Measurements from ENCODE around the gene KRTAP5-7. TPM values are rescaled to one million over a fixed set of nuclear protein-coding genes. Genes with fewer than 3 reads are reported as not detected.

KRTAP5-7 gene
- polyA plus RNA-seq, 1 of the 3 experiments (the other 2 are of a cell fraction): 0.07 TPM

GRCh38 chr11:71554996-71555395, 27.9 kb downstream of the KRTAP5-7 start:
- WGBS (ENCODE audit: low lambda C conversion rate): no CpG with 5 or more reads among the region's 6 CpGs
- H3K27me3 ChIP-seq (ENCODE audit: insufficient read depth): no peaks in the 10 kb centered on the region
- H3K9ac ChIP-seq: no peak overlapping the region
- no peaks in the 10 kb centered on the region for H3K79me2 ChIP-seq (ENCODE audit: insufficient read depth)
- no peak overlapping the region for H3K4me3 ChIP-seq (ENCODE audit: low read depth in 2 of 2, low read length in 1 of 2)
- H3K9me2 ChIP-seq: no peaks in the 10 kb centered on the region
- no peak for DNase-seq
- ChIA-PET CTCF (no interaction called here), POLR2A (no interaction called here)
- H3K36me3 ChIP-seq (replicated peaks in 1 of 2; ENCODE audit: control insufficient read depth in 1 of 2, insufficient read depth in 2 of 2, low read length in 1 of 2): no peaks in the 10 kb centered on the region
- H3K27ac ChIP-seq (ENCODE audit: low read depth in 2 of 2, low read length in 1 of 2): no peak overlapping the region
- no peak overlapping the region for H2AFZ ChIP-seq (ENCODE audit: low read depth)
- no peak for TF ChIP-seq JUND (IDR thresholded peaks at IDR 0.05)
- no peak for TF ChIP-seq SMC3 (IDR thresholded peaks at IDR 0.05; ENCODE audit: low read depth, low read length)
- no peak for TF ChIP-seq CHD2 (IDR thresholded peaks at IDR 0.05; ENCODE audit: low read length, partially characterized antibody)
- no peak for TF ChIP-seq CTCF (IDR thresholded peaks at IDR 0.05)
- TF ChIP-seq FOXJ3 (CRISPR knock-in tag; IDR thresholded peaks at IDR 0.05): no peak
- TF ChIP-seq RFX5 (IDR thresholded peaks at IDR 0.05; ENCODE audit: low read length): no peak
- H3K4me2 ChIP-seq: no peak overlapping the region
- no peaks in the 10 kb centered on the region for H3K9me3 ChIP-seq
- H3F3A ChIP-seq (replicated peaks; ENCODE audit: insufficient read depth): no peaks in the 10 kb centered on the region
- no peaks in the 10 kb centered on the region for H3K4me1 ChIP-seq (ENCODE audit: control insufficient read depth in 1 of 2, insufficient read depth in 2 of 2, low read depth in 1 of 2, low read length in 1 of 2)
- no peaks in the 10 kb centered on the region for H4K20me1 ChIP-seq (ENCODE audit: insufficient read depth)

- Histone ChIP-seq H3K4me3 (ENCODE audit: low read depth in 2 of 2, low read length in 1 of 2) (no peak overlapping the region), H4K20me1 (ENCODE audit: insufficient read depth) (no peaks in the 10 kb centered on the region), H3K4me1 (ENCODE audit: control insufficient read depth in 1 of 2, insufficient read depth in 2 of 2, low read depth in 1 of 2, low read length in 1 of 2) (no peaks in the 10 kb centered on the region), H3K79me2 (ENCODE audit: insufficient read depth) (no peaks in the 10 kb centered on the region), H3K9ac (no peak overlapping the region), H3K27ac (ENCODE audit: low read depth in 2 of 2, low read length in 1 of 2) (no peak overlapping the region), H3K9me3 (no peaks in the 10 kb centered on the region), H3K27me3 (ENCODE audit: insufficient read depth) (no peaks in the 10 kb centered on the region), H3K9me2 (no peaks in the 10 kb centered on the region), H2AFZ (ENCODE audit: low read depth) (no peak overlapping the region), H3K4me2 (no peak overlapping the region), H3F3A (replicated peaks; ENCODE audit: insufficient read depth) (no peaks in the 10 kb centered on the region), H3K36me3 (replicated peaks in 1 of 2; ENCODE audit: control insufficient read depth in 1 of 2, insufficient read depth in 2 of 2, low read length in 1 of 2) (no peaks in the 10 kb centered on the region)
- CTCF ChIA-PET: interaction anchor here (2.1 kb wide), 1 partner anchor 25 kb away, joined by 9 read pairs; no protein-coding TSS in a partner anchor
- no peak for DNase-seq
- 7% methylated on average over 3 of the region's 11 CpGs for WGBS (ENCODE audit: low lambda C conversion rate)
- POLR2A ChIA-PET: no interaction called here
- no peak for TF ChIP-seq USF1 (IDR thresholded peaks at IDR 0.05; ENCODE audit: borderline replicate concordance, low read depth)
- no peak for TF ChIP-seq NRF1 (IDR thresholded peaks at IDR 0.05; ENCODE audit: low read depth, low read length)
- no peak for TF ChIP-seq SIN3A (IDR thresholded peaks at IDR 0.05; ENCODE audit: borderline replicate concordance, low read depth, low read length)
- no peak for TF ChIP-seq FOXM1 (IDR thresholded peaks at IDR 0.05; ENCODE audit: low read depth)
- no peak for TF ChIP-seq SMC3 (IDR thresholded peaks at IDR 0.05; ENCODE audit: low read depth, low read length)
- TF ChIP-seq TAF1 (IDR thresholded peaks at IDR 0.05; ENCODE audit: borderline replicate concordance, low read depth, low read length): no peak
- TF ChIP-seq TCF12 (IDR thresholded peaks at IDR 0.05): no peak
- TF ChIP-seq MEF2A (IDR thresholded peaks at IDR 0.05; ENCODE audit: borderline replicate concordance, low read depth): no peak
- no peak for TF ChIP-seq MXI1 (IDR thresholded peaks at IDR 0.05; ENCODE audit: low read depth, low read length)
- no peak for TF ChIP-seq RFX5 (IDR thresholded peaks at IDR 0.05; ENCODE audit: low read length)
- TF ChIP-seq IRF3 (IDR thresholded peaks at IDR 0.05; ENCODE audit: low read depth, low read length): no peak
- no peak for TF ChIP-seq RCOR1 (IDR thresholded peaks at IDR 0.05; ENCODE audit: low read length)
- TF ChIP-seq EP300 (IDR thresholded peaks at IDR 0.05; ENCODE audit: borderline replicate concordance in 1 of 2, low read depth in 1 of 2, low read length in 1 of 2): no peak
- TF ChIP-seq CHD2 (IDR thresholded peaks at IDR 0.05; ENCODE audit: low read length, partially characterized antibody): no peak
- TF ChIP-seq PBX3 (IDR thresholded peaks at IDR 0.05): no peak
- no peak for TF ChIP-seq ELF1 (IDR thresholded peaks at IDR 0.05)
- no peak for TF ChIP-seq REST (IDR thresholded peaks at IDR 0.05; ENCODE audit: low read depth, low read length)
Observed at GRCh38 chr11:71555508-71555907, 28.4 kb downstream of the KRTAP5-7 start.

All from SK-N-SH (cell line).